NCI-H526 treated with DMSO at 0.1 percent for 48 hours (cell line): ENCODE data around the gene PTGES3L.
"Not testable (repeated sequence)": the region's sequence is repeated elsewhere in the genome, so short reads cannot be mapped to it uniquely, and the experiment has no call there.

Experiments
- DNase-seq: peaks from one replicate; lab custom pipeline; 2025; lab: John Stamatoyannopoulos, UW

PTGES3L gene

DNA sequence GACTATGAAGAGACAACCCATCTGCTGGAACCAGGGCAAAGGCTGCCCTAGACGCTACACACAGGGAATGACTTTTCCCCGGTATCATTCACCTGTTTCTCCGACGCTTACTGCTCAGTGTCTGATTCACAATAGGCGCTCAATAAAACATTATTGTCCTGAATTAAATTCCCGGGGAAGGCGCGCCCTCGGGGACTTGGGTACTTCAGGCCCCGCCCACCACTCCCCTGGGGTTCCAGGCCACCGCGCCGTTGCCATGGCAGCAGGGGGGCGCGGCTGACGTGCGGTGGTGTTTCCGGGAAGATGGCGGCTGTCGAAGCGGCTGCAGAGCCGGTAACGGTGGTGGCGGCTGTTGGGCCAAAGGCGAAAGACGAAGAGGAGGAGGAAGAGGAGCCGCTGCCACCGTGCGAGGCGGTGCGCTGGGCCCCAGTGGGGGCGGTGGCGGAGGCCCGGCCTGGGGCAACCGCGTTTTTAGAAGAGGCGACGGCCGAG, 440 bp upstream of the PTGES3L start, which contains the start of gene RUNDC1:
RUNDC1 (plus strand) TSS at position 292 of the 492 bp plus-strand sequence; CDS start at position 304, 12 bp downstream.
- DNase-seq = peak; percentile 77

DNA sequence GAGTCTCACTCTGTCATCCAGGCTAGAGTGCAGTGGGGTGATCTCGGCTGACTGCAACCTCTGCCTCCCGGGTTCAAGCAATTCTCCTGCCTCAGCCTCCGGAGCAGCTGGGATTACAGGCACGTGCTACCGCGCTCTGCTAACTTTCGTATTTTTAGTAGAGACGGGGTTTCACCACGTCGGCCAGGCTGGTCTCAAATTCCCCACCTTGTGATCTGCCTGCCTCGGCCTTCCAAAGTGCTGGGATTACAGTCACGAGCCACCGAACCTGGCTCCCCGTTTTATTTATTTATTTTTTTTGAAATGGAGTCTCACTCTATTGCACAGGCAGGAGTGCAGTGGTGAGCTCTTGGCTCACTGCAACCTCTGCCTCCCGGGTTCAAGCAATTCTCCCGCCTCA, 4.2 kb downstream of the PTGES3L start:
- not testable (repeated sequence) for DNase-seq

DNA sequence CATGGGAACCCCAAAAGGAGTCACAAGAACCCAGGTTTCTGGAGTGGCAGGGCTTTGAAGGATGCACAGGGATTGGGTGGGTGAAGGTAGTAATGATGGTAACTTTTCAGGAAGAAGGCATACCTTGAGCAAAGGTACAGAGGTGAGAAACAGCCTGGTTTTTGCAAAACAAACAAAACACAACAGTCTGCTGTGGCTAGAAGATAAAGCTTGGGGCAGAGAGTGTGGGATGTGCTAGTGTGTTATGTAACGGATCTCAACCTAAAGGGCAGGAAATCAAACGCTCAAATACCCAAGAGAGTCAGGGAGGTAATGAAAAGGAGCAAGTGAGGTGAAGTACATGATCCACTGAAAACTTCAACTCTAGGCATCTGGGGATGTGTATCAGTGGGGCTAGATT, 4.6 kb downstream of the PTGES3L start:
- DNase-seq = no peak

DNA sequence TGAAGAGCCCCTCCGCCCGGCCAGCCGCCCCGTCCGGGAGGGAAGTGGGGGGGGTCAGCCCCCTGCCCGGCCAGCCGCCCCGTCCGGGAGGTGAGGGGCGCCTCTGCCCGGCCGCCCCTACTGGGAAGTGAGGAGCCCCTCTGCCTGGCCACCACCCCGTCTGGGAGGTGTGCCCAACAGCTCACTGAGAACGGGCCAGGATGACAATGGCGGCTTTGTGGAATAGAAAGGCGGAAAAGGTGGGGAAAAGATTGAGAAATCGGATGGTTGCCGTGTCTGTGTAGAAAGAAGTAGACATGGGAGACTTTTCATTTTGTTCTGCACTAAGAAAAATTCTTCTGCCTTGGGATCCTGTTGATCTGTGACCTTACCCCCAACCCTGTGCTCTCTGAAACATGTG, 6.6 kb downstream of the PTGES3L start:
- not testable (repeated sequence) for DNase-seq

DNA sequence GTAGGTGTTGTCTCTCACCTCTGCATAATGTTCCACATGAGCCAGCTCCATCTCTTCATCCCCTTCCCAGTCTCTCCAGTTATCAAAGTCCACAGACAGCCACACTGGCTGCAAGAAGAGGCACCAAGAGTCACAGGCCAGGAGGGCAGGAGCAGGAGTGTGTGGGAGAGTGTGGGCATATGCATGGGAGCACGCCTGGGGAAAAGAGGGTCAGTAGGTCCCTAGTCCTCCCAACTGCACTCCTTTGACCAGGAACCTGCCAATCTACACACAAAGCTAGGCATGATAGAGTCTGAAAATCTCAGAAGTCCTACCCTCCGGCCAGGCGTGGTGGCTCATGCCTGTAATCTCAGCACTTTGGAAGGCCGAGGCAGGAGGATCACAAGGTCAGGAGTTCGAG, 8.3 kb downstream of the PTGES3L start:
- no peak for DNase-seq

DNA sequence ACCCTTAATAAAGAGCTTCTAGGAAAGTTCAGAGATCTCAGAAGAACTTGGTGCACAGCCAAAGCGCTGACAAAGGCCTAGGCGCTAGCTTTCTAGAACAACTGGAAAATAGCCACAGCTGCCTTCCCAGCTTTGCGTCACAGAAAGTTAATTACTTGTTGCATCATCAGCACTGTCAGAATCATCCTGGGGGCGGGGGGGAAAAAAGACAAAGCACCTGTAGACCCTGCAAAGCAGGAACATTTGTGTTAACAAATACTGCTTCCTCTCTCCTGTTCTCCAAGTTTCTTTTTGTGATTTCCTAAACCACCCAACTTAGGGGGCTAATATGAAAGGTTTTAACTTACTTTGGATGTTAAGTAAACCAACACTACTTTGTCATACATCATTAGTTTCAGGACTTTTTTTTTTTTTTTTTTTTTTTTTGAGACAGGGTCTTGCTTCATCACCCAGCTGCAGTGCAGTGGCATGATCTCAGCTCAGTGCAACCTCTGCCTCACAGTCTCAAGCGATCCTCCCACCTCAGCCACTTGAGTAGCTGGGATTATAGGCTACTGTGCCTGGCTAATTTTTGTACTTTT, 10.8 kb downstream of the PTGES3L start:
- DNase-seq = no peak

DNA sequence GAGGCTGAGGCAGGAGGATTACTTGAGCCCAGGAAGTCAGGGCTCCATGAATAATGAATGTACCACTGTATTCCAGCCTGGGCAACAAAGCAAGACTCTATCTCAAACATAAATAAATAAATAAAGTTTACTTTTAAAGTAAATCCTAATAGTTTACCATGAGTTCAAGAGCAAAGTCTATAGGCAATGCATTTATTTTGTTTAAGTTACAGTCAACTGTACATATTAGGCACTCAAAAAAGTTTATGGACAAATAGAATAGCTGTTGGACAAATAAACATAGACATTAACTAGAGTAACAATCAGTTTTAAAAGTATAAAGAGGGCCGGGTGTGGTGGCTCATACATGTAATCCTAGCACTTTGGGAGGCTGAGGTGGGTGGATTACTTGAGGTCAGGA, 12.0 kb downstream of the PTGES3L start:
- DNase-seq = no peak

DNA sequence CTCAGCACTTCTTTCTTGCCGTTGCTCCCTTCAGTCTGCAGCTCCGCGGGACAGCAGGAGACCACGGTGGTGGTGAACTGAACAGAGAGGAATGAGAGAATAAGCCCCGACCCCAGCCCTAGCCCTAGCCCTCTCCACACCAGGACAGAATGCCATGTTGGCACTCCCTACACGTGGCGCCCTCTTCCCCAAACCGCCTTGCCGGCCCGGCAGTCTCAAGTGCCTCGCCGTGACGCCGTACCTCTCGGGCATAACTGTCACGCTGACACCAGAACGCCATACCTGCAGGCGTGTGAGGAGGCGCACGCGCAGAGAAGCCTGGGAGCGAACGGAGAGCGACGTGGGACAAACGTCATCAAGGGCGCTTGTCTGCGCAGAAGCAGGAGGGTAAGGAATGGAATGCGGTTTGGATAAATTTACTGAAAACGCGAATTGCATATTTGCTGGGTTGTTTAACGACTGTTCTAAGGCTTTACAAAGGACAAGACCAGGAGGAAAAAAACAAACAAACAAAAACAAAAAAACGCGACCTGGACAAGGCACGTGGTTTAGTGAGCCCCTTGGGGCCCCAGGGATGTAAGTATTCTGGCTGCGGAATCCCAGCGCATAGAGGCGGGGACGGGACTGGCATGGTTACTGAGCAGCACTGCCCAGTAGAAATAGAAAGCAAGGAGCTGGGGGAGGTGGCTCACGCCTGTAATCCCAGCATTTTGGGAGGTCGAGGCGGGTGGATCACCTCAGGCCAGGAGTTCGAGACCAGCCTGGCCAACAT, 15.5 kb downstream of the PTGES3L start, which contains the start of gene AARSD1:
AARSD1 (minus strand) TSS at position 294 of the 772 bp plus-strand sequence; CDS start at position 280, 14 bp downstream.
- DNase-seq = peak; percentile 92

DNA sequence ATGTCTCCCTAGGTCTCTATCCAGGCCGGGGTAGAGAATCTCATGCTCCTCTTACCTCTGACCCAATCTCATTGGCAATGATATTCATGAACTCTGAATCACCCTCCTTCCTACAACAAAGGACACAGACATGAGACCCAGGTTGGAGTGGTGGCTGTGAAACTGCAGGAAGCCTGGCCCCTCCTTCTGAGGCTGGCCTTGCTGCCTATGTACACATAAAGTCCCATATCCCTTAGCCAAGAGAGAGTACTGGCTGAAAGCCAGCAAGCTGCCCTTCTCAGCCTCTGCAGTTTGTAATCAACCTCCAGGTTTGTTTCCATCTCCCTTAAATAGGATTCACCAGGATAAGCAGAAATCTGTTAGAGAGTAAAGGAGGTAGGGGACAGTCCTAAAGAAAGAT, 26.2 kb downstream of the PTGES3L start:
- DNase-seq = no peak

DNA sequence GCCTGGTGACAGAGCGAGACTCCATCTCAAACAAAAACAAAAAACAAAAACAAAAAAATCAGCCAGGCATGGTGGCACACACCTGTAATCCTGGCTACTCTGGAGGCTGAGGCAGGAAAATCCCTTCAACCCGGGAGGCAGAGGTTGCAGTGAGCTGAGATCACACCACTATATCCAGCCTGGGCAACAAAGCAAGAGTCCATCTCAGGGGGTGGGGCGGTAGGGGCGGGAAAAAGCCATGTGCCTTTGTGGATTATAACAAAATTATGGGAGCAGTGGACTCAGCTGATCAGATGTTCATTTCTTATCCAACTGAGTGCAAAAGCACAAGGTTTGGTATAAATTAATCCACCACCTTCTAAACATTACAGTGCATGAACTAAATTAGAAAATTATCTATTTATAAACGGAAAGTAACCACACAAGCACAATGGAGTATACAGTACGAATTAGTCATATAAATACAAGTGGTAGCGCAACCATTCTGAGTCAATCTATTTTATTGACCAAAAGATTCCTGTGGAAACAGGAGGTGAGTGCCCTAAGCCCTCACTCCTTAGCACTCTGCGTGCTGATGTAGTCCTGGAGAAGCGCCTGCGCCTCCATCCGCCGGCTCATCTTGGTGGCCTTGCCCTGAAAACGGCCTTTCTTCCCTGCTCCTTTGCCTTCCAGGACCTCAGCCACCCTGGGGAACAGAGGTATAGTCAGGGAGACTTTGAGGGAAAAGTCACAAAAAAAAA, 29.7 kb downstream of the PTGES3L start:
- no peak for DNase-seq

DNA sequence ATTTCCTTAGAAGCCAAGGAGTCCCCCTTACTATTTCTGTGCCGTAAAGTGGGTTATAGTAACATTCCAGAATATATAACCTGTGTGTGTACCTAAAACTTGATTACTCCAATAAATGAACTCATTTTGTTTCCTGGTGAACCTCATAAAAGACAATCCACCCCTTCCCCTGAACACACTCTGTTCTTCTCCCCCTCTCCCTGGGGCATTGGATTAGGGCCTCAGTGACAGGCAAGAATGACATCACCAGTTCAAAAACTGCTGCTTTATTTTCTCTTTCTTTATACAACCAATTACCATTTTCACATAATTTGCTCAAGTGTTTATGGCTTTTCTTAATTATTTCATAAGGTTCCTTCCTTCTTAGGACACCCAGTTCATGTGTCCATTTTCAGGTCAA, 33.1 kb downstream of the PTGES3L start:
- no peak for DNase-seq

DNA sequence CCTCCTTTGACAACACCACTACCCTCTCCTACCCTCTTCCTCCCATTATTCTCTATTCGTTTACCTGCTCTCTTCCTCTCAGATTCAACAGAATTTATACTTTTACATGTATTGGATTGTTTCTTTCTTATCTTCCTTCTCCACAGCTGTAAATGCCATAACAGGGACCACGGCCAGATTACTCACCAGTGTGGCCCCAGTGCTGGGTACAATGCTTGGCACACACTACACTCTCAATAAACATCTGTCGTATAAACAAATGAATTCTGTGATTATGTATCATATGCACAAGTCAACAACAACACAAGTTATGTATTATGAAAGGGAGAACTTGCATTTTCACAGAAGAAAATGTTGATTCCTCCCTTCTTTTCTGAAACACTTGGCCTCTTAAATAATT, 35.7 kb downstream of the PTGES3L start:
- no peak for DNase-seq

DNA sequence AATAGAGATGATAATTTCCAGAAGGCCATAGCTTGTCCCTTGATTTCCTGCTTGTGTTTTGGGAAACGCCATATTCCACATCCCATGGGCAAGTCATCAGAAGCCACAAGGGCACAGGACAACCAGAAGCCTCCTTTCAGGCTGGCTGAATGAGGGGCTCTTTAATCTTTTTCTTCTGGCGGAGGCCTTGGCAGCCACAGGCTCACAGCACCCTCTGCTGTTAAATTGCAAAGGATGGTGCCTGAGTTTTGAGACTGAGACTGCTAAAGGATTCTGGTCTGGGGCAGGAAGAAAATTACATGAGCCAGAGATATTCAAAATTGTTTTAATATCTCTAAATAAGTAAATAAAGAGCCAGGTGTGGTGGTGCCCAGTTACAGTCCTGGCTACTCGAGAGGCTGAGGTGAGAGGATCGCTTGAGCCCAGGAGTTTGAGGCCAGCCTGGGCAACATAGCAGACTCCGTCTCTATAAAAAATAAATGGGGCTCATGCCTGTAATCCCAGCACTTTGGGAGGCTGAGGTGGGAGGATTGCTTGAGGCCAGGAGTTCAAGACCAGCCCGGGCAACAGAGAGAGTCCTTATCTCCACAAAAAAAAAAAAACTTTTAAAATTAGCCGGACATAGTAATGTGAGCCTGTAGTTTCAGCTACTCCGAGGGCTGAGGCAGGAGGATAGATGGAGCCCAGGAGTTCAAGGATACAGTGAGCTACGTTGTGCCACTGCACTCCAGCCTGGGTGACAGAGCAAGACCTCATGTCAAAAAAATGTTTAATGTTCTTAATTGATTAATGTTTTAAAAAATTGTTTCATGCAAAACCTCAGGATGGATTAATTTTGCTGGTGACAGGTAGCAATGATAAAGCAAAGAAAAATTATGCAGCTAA, 41.9 kb downstream of the PTGES3L start:
- peak; percentile 34 for DNase-seq

DNA sequence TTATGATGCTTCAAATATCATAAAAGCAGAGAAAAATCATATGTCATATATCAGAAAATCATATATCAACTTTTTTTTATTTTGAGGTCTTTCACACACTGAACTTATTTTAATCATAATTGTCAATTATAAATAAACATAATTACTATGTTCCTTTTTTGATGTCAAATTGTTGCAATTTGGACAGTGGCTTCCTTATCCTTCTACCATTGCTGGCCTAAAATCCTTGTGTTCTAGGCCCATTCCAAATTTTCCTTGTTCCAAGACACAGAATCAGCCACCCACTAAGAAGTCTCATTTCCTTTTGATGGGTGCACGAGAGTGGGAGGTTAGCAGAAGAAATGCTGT, 50.4 kb downstream of the PTGES3L start:
- DNase-seq = no peak

DNA sequence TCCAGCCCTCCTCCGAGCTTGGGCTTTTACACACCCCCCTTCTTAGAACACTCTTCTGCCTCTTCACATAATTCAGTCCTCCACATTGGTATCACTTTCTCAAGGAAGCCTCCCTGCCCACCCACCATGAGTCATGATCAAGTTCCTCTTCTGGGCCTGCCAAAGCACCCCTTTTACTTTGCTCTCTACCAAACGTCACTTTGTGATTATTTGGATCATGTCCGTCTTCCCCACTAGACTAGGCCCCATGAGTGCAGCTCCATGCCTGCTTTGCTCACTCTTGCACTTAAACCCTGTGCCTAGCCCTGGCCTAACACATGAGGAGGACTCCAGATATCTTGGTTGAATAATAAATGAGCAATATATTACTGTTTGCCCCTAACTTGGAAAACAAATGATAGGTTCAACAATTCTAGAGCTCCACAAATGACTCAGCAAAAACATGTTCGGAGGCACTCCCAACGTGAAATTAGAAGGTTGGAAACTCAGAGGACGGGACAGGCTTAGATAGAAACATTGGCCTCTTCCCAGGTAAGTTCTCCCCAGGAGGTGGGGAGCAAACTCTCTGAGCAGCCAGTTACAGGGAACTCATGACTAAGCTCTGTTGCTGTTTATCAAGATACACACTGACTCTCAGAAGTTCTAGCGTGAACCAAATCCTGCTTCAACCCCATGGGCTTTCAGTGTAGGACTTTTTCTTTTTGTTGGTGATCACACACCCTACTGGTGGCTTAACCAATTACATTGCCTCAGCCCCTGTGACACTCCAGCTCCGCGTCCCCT, 51.0 kb downstream of the PTGES3L start:
- DNase-seq = peak; percentile 16

DNA sequence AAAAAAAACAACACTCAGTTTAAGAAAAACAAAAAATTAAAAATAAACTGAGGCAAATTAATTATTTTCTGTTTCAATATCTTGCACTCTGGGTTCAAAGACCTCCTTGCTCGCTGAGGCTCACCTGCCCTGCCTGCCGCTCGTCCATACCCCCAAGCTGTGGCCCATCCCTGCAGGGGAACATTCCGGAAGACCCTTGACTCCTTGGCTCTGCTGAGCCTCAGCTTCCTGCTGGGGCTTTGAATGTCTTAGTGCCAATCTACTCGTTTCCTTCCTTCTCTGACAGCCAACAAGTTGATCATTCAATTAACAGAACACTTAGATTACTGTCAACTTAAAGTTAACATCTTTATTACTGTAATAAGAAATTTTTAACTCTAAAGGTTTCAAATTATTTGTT, 55.0 kb downstream of the PTGES3L start:
- DNase-seq = no peak

DNA sequence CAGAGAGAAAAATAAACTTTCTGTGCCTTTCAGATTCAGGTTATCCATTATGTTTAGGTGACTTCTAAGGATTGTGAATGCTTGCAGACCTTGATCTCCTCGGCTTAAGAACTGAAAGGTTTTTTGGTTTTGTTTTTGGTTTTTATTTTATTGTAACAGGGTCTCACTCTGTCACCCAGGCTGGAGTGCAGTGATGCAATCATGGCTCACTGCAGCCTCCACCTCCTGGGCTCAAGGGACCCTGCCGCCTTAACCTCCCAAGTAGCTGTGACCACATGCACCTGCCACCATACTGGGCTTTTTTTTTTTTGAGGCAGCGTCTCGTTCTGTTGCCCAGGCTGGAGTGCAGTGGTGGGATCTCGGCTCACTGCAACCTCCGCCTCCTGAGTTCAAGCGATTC, 56.4 kb downstream of the PTGES3L start:
- not testable (repeated sequence) for DNase-seq

DNA sequence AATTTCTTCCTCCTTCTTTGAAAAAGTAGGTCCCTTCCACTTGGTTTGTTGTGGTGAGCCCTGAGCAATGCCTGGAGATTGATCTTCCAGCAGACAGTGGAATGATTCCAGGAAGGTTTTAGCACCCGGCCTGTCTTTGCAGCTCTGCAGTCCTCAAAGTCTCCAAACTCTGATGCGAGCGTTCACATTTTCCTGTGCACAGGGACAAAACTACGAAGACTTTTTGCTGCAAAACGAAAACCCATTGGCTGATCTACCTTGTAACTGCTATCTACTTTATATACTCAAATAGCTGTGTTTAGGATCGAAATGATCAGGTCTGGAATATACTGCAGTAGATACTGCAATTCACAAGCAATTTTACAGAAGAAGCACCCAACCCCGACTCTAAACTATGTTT, 57.6 kb downstream of the PTGES3L start:
- DNase-seq = no peak

DNA sequence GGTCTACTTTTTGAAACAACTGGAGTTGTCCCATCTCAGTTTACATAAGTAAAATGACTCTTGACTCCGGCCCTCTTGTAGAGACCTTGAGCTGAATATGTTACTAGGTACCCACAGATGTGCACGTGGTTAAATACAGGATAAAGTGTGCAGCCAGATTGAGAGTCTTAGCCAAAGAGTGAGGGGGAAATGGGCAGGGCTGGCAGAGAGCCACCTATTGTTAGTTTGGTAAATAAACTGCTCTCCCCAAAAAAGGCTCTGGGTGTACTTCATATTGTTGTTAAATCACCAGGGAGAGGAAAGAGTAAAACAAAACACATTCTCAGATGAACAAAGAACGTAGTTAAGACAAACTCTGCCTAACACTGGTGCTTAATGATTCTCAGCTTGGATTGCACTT, 59.0 kb downstream of the PTGES3L start:
- DNase-seq = no peak

DNA sequence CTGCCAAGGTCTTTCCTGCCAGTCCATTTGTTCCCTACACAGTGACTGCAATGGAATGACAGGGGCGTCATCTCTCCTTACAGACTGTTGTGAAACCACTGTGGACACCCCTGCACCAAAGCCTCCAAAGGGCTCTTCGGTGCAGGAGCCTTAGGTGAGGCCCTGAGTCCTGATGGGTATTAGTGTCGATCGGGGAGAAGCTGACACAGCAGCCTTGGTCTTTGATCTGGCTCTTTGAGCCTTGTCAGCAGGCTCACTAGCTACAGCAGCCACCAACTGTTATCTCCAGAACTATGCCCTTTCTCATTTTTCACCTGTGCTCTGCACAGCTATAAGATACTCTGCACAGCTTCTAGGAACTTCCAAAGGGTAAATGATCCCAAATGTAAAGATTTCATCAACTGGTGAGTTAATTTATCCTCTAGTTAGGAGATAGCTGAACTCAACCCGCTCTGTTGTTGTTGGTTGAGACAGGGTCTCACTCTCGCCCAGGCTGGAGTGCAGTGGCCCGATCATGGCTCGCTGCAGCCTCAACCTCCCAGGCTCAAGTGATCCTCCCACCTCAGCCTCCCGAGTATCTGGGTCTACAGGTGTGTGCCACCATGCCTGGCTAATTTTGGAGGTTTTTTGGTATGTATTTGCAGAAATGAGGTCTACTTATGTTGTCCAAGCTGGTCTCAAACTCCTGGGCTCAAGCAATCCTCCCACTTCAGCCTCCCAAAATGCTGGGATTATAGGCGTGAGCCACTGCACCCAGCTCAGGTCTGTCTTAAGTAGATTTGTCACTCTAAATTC, 59.6 kb downstream of the PTGES3L start:
- DNase-seq = no peak
